ENCODE data around the gene CELF4. TPM values are rescaled to one million over a fixed set of nuclear protein-coding genes. Genes with fewer than 3 reads are reported as not detected.

CELF4 gene
- total RNA-seq, 1 experiment from 2014 or later, result not detected

- H3K4me3 ChIP-seq (ENCODE audit: low read depth in 2 of 2, low read length in 2 of 2), result no peak overlapping the region
- POLR2A ChIA-PET, result no interaction called here
- no peak overlapping the region for H3K27ac ChIP-seq (ENCODE audit: low read length)
- in situ Hi-C loops (cut with HindIII; ENCODE audit: low pct_unique_long_range_greater_than_20kb, low sequenced_read_pairs) (no loop called here), intact Hi-C loops (cut with micrococcal nuclease; ENCODE audit: unreplicated experiment) (no loop called here)
- DNase-seq (ENCODE audit: low read depth, low spot score) (no peak), ATAC-seq (no peak)
- H3K9me3 ChIP-seq (ENCODE audit: control insufficient read depth, insufficient read depth, low read depth, low read length), result no peaks in the 10 kb centered on the region
- no peaks in the 10 kb centered on the region for H3K36me3 ChIP-seq (ENCODE audit: control insufficient read depth, insufficient read depth, low read length)
- BruUV-seq (replicated peaks), result no TSS peak
- CTCF ChIA-PET, result no interaction called here
- H3K4me1 ChIP-seq (ENCODE audit: control insufficient read depth, insufficient read depth, low read length), result no peaks in the 10 kb centered on the region
- TF ChIP-seq REST (IDR thresholded peaks at IDR 0.05; ENCODE audit: insufficient read depth in 1 of 2, low read depth in 2 of 2, low read length in 1 of 2) (no peak), POLR2AphosphoS5 (IDR thresholded peaks at IDR 0.05; ENCODE audit: low read depth, low read length) (no peak), SIN3A (IDR thresholded peaks at IDR 0.05; ENCODE audit: borderline replicate concordance, insufficient read depth, low read depth, low read length) (no peak)
- no peaks in the 10 kb centered on the region for H3K27me3 ChIP-seq (ENCODE audit: control insufficient read depth, insufficient read depth, low read length)
Measured at GRCh38 chr18:37235583-37235982, 330.0 kb downstream of the CELF4 start.

- TF ChIP-seq POLR2AphosphoS5 (IDR thresholded peaks at IDR 0.05; ENCODE audit: low read depth, low read length), result no peak
- TF ChIP-seq REST (IDR thresholded peaks at IDR 0.05; ENCODE audit: insufficient read depth in 1 of 2, low read depth in 2 of 2, low read length in 1 of 2), result no peak
- TF ChIP-seq CTCF (IDR thresholded peaks at IDR 0.05), result no peak
- Histone ChIP-seq H3K4me3 (ENCODE audit: low read depth in 2 of 2, low read length in 2 of 2) (no peak overlapping the region), H3K27me3 (ENCODE audit: control insufficient read depth, insufficient read depth, low read length) (no peaks in the 10 kb centered on the region), H3K4me1 (ENCODE audit: control insufficient read depth, insufficient read depth, low read length) (no peaks in the 10 kb centered on the region), H3K27ac (ENCODE audit: low read length) (no peak overlapping the region), H3K9me3 (ENCODE audit: control insufficient read depth, insufficient read depth, low read depth, low read length) (no peaks in the 10 kb centered on the region), H3K36me3 (ENCODE audit: control insufficient read depth, insufficient read depth, low read length) (no peaks in the 10 kb centered on the region)
- CTCF ChIA-PET, result no interaction called here
- POLR2A ChIA-PET, result no interaction called here
- in situ Hi-C loops (cut with HindIII; ENCODE audit: low pct_unique_long_range_greater_than_20kb, low sequenced_read_pairs), result no loop called here
- BruUV-seq (replicated peaks), result no TSS peak
- intact Hi-C loops (cut with micrococcal nuclease; ENCODE audit: unreplicated experiment), result no loop called here
- DNase-seq (ENCODE audit: low read depth, low spot score), result no peak
- ATAC-seq, result no peak
Measured at GRCh38 chr18:37231251-37231650, 334.3 kb downstream of the CELF4 start.
